Left ventricle myocardium inferior (tissue), 1 donor: ENCODE data around the gene EMCN. TPM values are rescaled to one million over a fixed set of nuclear protein-coding genes. Genes with fewer than 3 reads are reported as not detected.
A peak's percentile ranks its signal among the peaks of the same experiment; 100 is the strongest.

Experiments
- DNase-seq: peaks from one replicate; pipeline ENCODE4 v3.0.0-alpha.2; 2020
- H3K27ac ChIP-seq: fragments of 200-600 bp; replicated peaks from 2 replicates; pipeline ENCODE4 v1.8.0; 2021
- H3K27me3 ChIP-seq: fragments of 200-600 bp; 2 replicates; pipeline ENCODE4 v1.8.0; 2021; ENCODE audit warnings: low read depth
- H3K36me3 ChIP-seq: fragments of 200-600 bp; 2 replicates; pipeline ENCODE4 v1.8.0; 2021
- H3K4me1 ChIP-seq: fragments of 200-600 bp; 2 replicates; pipeline ENCODE4 v1.8.0; 2021
- H3K4me3 ChIP-seq: fragments of 200-600 bp; 2 replicates; pipeline ENCODE4 v1.8.0; 2021; ENCODE audit warnings: mild to moderate bottlenecking, moderate library complexity
- H3K9me3 ChIP-seq: fragments of 200-600 bp; replicated peaks from 2 replicates; pipeline ENCODE4 v1.8.0; 2021
- CTCF ChIP-seq: fragments of 200-600 bp; IDR thresholded peaks from 2 replicates; pipeline ENCODE4 v1.8.0; 2021; ENCODE audit warnings: antibody characterized with exemption, mild to moderate bottlenecking, borderline replicate concordance
- intact Hi-C: fragments of 100-400 bp; cut with micrococcal nuclease; formaldehyde crosslinking; loops from one replicate; pipeline ENCODE4 v1.11.0; 2022
- total RNA-seq: library from RNA; stranded (reverse); fragmentation: NEBNext Ultra II Directional; extraction: Animal tissue kit (Norgen Biotek cat#: 25700); gene quantifications from one replicate; pipeline ENCODE4 v1.2.1, GENCODE V29; 2021
- donor health status: DM: no; HTN: yes; CAD: no; lungs with severe emphysema.

EMCN gene
- total RNA-seq, 1 donor from 2014 or later: 43.6 TPM

DNA sequence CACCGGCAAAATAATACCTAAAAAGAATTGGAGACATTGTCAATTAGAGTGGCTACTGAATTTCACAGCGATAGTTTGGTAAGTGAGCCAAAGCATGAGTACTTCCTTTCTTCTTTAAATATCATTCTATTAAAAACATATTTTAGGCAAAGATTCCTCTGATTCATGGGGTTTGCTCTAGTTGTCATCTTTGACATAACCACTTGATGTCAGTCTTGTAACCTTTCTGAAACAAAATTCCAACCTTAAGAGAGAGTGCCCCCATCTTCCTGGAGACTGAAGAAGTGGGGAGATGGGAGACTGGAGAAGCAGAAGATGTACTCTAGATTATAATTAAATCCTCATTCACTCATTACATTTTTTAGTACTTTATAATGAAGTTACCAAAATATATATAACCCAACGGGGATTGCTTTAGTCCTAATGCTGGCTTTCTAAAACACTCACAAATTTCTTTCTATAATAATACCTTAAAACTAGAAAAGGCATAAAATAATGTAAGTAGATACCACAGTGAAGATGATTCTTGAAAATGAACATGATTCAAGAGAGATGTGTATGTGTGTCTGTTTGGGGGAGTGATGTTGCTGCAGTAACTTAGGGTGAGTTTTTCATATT, 96.4 kb downstream of the EMCN start:
- no peak overlapping the region for H3K4me3 ChIP-seq
- H3K4me1 ChIP-seq: peaks cover 19% of the 10 kb centered on the region
- no peaks in the 10 kb centered on the region for H3K27me3 ChIP-seq
- no peaks in the 10 kb centered on the region for H3K9me3 ChIP-seq
- intact Hi-C loops: no loop called here
- H3K36me3 ChIP-seq: no peaks in the 10 kb centered on the region
- peak overlapping the region; percentile 47 for H3K27ac ChIP-seq
- peak; percentile 67 for TF ChIP-seq CTCF
- DNase-seq: no peak

GRCh38 chr4:100420571-100420970, 97.3 kb downstream of the EMCN start:
- Histone ChIP-seq H3K27ac (peak overlapping the region; percentile 47), H3K36me3 (no peaks in the 10 kb centered on the region), H3K27me3 (no peaks in the 10 kb centered on the region), H3K4me1 (peaks cover 19% of the 10 kb centered on the region), H3K4me3 (no peak overlapping the region), H3K9me3 (no peaks in the 10 kb centered on the region)
- intact Hi-C loops: no loop called here
- TF ChIP-seq CTCF: no peak
- no peak for DNase-seq

DNA sequence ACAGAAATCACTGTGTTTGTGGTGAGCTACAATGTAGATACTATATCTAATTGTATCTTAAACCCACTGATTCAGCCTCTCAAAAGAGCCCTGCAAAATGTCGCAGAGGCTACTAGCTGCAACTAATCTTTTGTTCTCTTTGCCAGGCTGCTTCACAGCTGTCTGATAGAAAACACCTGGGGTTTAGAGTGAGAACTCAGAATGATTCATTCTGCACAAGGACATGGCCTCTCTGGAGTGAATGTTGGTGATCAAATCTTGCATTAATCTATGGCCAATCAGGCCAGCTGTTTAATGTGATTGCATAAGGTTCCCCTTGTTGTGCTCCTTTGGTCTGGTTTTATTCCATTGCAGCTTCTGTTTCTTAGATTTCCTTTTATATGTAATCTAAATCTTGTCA, 100.3 kb downstream of the EMCN start:
- H3K9me3 ChIP-seq: no peaks in the 10 kb centered on the region
- no peak overlapping the region for H3K27ac ChIP-seq
- TF ChIP-seq CTCF: no peak
- H3K4me1 ChIP-seq: peaks cover 13% of the 10 kb centered on the region
- intact Hi-C loops: no loop called here
- no peak for DNase-seq
- H3K36me3 ChIP-seq: no peaks in the 10 kb centered on the region
- H3K4me3 ChIP-seq: no peak overlapping the region
- no peaks in the 10 kb centered on the region for H3K27me3 ChIP-seq

- TF ChIP-seq CTCF: no peak
- Histone ChIP-seq H3K4me3 (no peak overlapping the region), H3K27ac (no peak overlapping the region), H3K36me3 (peaks cover 8% of the 10 kb centered on the region), H3K9me3 (no peaks in the 10 kb centered on the region), H3K4me1 (no peaks in the 10 kb centered on the region), H3K27me3 (no peaks in the 10 kb centered on the region)
- no peak for DNase-seq
- intact Hi-C loops: no loop called here
Measured at GRCh38 chr4:100414016-100414790, 103.6 kb downstream of the EMCN start.

GRCh38 chr4:100391863-100392262, 126.0 kb downstream of the EMCN start:
- no peak for DNase-seq
- TF ChIP-seq CTCF: no peak
- H3K36me3 ChIP-seq: no peaks in the 10 kb centered on the region
- no peaks in the 10 kb centered on the region for H3K27me3 ChIP-seq
- H3K4me1 ChIP-seq: no peaks in the 10 kb centered on the region
- H3K27ac ChIP-seq: no peak overlapping the region
- peaks cover 8% of the 10 kb centered on the region for H3K9me3 ChIP-seq
- intact Hi-C loops: no loop called here
- no peak overlapping the region for H3K4me3 ChIP-seq
